NAMALWA (cell line): ENCODE results near the gene CHRM2.
A peak's percentile ranks its signal among the peaks of the same experiment; 100 is the strongest.
"Not testable (repeated sequence)": the region's sequence is repeated elsewhere in the genome, so short reads cannot be mapped to it uniquely, and the experiment has no call there.

Source experiments
- DNase-seq: peaks from one replicate; pipeline ENCODE4 v3.0.0-alpha.2; 2015; ENCODE audit warnings: low spot score

Gene CHRM2

GRCh38 chr7:136868496-136869000 lies at the start of gene CHRM2:
CHRM2 (plus strand) TSS chr7:136868652; CDS start chr7:137014866, 146,214 bp downstream.
- DNase-seq = no peak

DNA sequence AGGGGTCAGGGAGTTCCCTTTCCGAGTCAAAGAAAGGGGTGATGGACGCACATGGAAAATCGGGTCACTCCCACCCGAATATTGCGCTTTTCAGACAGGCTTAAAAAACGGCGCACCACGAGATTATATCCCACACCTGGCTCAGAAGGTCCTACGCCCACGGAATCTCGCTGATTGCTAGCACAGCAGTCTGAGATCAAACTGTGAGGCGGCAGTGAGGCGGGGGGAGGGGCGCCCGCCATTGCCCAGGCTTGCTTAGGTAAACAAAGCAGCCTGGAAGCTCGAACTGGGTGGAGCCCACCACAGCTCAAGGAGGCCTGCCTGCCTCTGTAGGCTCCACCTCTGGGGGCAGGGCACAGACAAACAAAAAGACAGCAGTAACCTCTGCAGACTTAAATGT lies 37.1 kb upstream of the CHRM2 start:
- DNase-seq = not testable (repeated sequence)

- DNase-seq = no peak
Observed at GRCh38 chr7:136845899-136846465, 22.5 kb upstream of the CHRM2 start.

- DNase-seq = no peak
Observed at GRCh38 chr7:136847858-136848257, 20.6 kb upstream of the CHRM2 start.

GRCh38 chr7:136853654-136854053 lies 14.8 kb upstream of the CHRM2 start:
- DNase-seq = no peak

DNA sequence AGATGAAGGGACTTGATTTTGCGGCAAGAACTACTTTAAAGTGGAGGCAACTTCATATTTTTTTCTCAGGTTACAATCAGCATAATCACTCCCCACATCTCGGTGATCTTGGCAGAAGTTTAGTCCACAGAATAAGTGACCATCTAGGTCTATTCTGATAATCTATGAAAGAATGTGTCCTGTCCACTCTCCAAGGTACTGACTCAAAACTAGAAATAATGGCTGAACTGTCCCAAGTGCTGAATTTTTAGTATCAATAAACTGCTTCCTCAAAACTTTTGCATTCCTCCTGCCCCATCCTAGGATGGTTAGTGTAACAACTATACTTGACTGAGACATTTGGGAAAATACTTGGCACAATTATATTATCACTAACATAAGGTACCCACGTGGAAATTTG lies 10.9 kb upstream of the CHRM2 start:
- peak; percentile 9 for DNase-seq

DNA sequence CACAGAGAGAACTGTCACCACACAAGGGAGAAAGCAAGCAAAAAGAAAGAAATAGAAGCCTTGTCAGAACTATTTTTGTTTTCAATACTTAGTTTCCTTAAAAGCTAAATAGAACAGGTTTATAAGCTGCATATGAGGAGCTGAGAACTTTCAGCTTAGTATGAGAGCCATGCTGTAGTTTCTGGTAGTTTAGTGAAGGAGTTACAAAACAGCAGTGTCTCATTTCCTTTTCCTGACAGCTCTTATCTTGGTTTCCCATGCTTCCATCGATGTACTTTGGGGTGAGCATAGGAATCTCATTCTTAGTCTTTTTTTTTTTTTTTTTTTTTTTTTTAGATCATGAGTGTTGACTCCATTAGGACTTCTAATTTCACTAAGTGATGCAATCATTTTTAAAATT lies 8.6 kb upstream of the CHRM2 start:
- no peak for DNase-seq

- DNase-seq = no peak
Observed at GRCh38 chr7:136865236-136865635, 3.2 kb upstream of the CHRM2 start.

DNA sequence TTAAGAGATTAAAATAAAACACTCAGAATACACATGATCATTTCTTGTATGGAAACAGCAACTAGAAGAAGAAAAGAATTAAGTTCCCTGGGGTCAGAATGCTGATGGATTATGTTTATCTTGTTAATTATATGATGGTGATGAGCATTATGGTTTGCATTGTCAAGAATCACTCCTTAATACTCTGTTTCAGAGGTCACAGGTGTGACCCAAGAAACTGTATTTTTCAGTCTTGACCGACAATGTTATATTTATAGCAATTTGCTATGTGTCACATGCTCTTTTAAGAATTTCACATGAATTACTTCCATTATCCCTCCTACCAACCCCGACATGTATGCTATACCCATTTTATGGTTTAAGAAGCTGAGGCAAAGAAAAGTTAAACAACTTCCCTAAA lies 2.7 kb upstream of the CHRM2 start:
- DNase-seq = no peak

DNA sequence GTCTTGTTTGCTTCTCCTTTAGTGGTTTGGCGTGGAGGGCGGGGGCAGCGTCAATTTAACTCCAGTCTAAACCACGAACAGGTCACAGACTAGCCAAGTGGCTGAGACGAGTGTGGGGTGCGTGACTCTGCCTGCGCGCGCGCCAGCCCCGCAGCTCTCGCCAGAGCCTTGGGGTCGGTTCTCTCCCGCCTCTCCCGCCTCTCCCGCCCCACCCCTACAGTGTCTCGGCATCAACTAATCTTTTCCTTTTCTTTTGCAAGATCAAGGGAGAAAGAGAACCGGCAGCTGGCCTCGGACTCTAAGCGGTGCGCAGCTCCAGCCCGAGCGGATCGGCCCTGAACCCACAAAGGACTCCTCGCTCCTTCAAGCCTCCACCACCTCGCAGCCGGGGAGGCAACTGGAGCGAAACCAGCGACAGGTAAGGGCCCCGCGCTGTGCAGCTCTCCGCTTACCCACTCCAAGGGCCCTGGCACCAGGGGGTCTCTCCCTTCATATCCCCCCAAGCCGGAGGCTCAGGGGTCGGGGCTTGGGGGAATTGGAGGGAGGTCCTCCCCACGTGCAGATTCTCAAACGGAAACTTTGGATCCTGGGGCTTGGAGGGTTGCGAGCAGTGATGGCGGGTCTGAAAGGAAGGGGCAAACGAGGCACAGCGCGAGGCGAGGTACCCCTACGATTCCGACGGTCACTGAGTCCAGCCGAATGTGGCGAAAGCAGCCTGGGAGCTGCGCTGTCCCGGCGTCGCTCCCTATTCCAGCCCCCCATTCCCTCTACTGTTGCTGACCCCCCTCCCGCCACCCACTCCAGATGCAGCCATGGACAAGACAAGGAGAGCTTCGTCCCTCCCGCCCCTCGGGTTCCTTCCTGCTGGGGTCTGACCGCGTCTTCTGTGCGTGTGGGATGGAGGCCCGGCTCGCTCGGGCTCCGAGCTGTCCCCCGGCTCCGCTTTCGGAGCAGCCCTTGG lies 829 bp downstream of the CHRM2 start:
- no peak for DNase-seq

DNA sequence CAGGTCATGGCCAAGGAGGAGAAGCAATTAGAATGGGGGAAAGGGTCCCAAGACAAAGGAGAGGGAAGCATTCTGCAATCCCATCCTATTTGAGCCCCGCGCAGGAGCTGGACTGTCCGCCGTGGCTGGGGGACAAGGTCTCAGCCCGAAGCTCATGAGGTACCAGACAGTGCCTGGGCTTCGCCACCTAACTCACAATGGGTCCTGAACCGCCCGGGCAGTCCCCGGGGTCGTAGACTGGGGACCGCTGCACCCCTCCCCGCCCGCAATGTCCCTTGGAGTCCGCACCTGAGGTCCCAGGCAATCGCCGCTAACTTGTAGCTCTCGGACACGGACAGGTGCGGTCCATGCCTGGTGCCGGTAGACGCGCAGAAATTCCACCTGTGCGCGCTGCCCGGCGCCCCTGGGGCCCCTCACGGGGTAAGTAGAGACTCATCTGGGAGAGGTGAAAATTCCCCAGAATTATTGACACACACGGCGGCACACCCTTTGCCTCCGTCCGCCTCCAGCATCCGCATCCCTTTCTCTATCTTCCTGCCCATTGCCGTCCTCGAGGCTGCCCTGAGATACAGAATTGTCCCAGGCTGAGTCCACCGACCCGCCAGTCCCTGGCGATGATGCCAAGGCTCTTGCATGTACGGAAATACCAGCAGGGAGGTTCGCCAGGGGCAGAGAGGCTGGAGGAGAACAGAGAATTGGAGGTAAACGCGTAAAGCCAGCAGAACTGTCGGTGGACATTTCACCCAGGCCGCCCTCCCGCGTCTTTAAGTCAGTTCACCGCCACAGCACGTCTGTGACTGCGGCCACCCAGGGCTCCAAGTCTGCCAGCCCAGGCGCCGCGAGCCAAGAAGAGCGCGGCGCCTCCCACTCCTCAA lies 1.8 kb downstream of the CHRM2 start:
- DNase-seq = no peak

DNA sequence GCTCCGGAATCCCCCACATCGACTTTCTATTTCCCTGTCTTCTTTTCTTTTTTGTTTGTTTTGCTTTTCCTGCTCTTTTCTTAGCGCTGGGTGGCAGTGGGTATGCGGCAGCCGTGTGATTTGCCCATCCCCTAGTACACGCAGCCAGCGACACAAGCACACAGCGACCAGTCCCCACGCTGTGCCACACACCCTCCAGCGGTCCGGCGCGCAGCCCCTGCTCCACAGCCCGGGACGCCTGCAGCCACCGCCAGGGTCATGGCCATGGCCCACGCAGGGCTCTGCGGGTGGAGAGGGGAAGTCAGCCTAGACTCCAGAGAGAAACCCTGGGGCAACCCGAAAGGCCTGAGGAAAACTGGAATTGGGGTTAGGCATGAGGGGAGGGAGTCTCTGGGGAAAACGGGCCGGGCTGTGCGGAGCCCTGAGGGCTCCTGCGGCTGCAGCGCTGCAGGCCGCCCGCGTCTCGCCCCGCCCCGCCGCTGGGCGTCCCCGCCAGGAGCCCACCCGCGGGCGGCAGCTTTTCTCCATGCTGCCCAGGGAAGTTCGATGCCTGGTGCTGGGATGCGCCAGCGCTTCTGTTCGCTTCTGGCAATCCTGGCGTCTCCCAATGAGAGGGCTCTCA lies 2.5 kb downstream of the CHRM2 start:
- no peak for DNase-seq

DNA sequence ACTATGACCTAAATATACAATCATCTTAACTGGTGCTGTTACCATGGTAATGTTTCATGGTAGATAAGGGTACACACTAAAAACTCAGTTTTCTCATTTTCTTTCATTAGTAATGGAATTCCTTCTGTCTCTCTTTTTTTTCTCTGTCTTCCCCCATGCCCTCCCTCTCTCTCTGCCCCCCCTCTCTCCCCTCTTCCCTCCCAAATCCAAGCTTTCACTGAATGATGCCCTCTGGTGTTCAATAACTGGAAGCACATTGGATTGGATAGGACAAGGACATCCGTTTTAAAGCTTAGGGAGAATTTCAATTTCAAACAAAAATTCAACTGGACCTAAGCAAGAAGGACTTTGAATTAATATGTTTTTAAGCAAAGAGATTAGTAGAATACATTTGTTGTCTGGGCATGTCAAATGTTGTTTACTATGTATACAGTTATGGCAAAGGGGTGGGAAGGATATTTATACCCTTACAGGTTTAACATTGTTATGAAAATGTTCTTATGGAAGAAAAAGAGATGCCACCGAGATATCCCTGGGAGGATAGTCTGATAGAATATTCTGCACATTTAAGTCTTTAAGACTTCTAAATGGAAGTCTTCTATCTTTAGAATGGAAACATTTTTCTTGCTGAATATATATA lies 6.1 kb downstream of the CHRM2 start:
- DNase-seq = peak; percentile 30

DNA sequence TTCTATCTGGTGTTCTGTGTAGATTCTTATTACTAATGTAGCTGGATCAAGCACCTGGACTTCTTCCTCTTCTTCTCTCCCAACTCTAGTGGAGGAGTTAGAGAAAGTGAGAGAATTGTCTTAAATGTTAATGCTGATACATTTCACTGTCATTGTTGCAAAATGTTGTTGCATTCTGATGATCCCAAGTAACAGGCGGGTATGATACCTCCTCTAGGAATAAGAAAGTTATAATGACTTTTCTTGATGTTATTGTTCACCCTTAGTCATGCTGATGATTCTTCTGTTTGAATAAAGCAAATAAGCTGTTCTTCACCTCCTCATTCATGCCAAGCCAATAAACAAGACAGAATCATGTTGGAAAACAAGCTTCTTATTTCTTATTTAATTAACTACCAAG lies 9.1 kb downstream of the CHRM2 start:
- no peak for DNase-seq

GRCh38 chr7:136877990-136878389 lies 9.5 kb downstream of the CHRM2 start:
- no peak for DNase-seq

DNA sequence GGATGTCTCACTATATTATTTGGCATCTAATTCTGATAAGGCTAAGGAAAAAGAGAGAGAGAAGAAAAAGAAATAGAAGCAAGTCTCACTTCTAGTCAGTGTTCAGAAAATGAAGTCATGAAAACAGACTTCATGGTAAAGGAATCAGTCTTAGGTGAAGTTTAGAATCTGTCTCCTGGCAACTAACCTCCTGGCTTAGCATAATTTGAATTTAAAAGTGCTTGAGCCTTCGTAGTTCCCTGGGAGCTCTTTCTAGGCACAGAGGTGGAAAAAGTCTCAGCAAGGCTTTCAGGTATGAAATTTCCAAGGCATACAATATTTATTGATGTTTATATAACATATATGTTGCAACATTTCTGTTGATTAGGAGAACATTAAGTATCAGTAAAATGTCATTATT lies 10.4 kb downstream of the CHRM2 start:
- DNase-seq = no peak

DNA sequence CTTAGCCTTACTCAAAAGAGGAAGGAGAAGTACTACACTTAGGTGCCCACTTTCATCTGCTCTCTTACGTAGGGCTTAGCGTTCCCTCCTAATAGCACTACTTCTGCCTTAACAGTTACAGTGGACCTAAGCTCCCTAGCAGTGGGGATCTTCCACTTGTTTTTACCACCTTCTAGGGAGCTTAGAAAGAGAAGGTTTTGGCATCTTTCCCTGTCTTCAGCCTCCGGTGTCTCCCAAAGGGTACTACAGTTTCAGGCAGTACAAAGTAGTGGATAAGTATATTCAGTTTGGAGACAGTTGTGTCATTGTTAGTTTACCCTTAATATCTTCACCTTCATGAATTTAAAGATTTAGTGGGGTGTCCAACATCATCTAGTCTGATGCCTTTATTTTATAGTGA lies 14.6 kb downstream of the CHRM2 start:
- DNase-seq = no peak

DNA sequence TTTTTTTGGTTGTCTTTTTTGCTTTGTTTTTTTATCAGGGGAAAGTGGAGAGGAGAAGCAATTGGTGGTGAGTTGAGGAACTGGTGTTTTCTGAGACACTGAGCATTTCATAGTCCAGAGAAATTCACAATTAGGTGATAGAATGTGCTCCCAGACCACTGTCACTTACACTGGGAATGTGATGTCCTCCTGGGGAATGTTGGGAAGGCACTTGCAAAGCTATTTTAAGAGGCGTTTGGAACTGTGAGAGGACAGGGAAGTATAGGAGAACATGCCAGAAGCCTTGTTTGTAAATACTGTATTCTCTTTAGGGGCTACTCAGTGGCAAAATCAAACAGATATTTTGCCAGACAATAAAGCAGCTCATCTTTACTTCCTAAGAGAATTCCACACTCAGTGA lies 16.0 kb downstream of the CHRM2 start:
- no peak for DNase-seq

DNA sequence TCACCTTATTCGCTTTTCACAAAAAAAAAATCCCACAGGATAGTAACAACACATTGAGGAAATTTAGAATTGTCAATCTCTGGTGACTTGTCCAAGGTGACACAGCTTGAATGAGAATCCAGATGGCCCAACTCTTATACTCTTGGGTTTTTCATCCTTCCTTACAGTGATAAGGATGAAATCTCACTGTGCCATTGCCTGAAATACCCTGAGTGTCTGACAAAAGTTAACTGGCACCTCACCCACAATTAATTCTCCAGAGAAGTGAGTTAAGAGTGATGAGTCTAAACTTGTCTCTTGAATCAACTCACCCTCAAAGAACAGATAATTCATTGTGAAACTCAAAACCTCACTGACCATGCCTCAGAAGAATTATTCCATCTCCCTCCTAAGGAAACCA lies 18.9 kb downstream of the CHRM2 start:
- DNase-seq = no peak

DNA sequence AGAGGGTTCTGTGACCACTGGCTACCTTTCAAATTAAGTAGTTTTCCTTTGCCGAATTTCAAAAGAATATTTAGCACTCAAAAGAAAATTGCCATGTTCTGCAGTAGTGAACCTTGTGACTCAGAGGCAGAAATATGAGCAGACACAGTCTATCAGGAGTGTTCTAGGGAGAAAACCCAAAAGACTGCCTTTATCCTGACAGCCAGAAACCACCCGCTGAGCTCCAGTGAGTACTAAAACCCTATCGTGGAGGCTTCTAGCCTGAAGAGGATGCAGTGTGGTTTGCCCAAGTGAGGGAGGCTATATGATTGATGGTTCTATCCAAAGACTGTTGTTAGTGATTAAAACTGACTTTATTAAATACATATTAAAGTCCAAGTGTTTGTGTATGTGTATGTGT lies 21.9 kb downstream of the CHRM2 start:
- no peak for DNase-seq

GRCh38 chr7:136891850-136892249 lies 23.4 kb downstream of the CHRM2 start:
- no peak for DNase-seq
